Heart left ventricle (tissue), 16 donors: ENCODE results near the gene ZNF394. TPM values are rescaled to one million over a fixed set of nuclear protein-coding genes. Genes with fewer than 3 reads are reported as not detected.
"Not testable (repeated sequence)": the region's sequence is repeated elsewhere in the genome, so short reads cannot be mapped to it uniquely, and the experiment has no call there.

Experiments
- ATAC-seq, 4 donors: fragments of 200-7000 bp; cut with Tn5 transposase; one replicate each; pipeline ENCODE4 v1.9.1; 2020 to 2022; ENCODE audit warnings: moderate library complexity in 4 of 4, mild to moderate bottlenecking in 3 of 4, moderate number of reproducible peaks in 1 of 4
- DNase-seq, 5 donors: peaks; one replicate each; pipeline ENCODE4 v3.0.0-alpha.2; 2020
- H3K27ac ChIP-seq, 12 donors: fragments of 200-600 bp; sonication (generic) in 4 of 12; one replicate each; pipeline versions ENCODE4 v1.5.0 to v1.8.0; 2016 to 2022; ENCODE audit warnings: mild to moderate bottlenecking in 2 of 12
- H3K27me3 ChIP-seq, 9 donors: fragments of 200-600 bp; sonication (generic) in 2 of 9; one replicate each; pipeline versions ENCODE4 v1.5.1 to v1.8.0; 2016 to 2022; ENCODE audit warnings: mild to moderate bottlenecking in 3 of 9
- H3K36me3 ChIP-seq, 9 donors: fragments of 200-600 bp; sonication (generic) in 2 of 9; one replicate each; pipeline versions ENCODE4 v1.5.0 to v1.8.0; 2018 to 2022; ENCODE audit warnings: mild to moderate bottlenecking in 2 of 9
- H3K4me1 ChIP-seq, 12 donors: fragments of 200-600 bp; sonication (generic) in 4 of 12; one replicate each; pipeline versions ENCODE4 v1.5.0 to v1.8.0; 2016 to 2022; ENCODE audit warnings: mild to moderate bottlenecking in 3 of 12
- H3K4me3 ChIP-seq, 12 donors: fragments of 200-600 bp; sonication (generic) in 4 of 12; one replicate each; pipeline versions ENCODE4 v1.5.0 to v1.8.0; 2017 to 2022; ENCODE audit warnings: mild to moderate bottlenecking in 9 of 12, moderate library complexity in 4 of 12
- H3K9me3 ChIP-seq, 12 donors: fragments of 200-600 bp; sonication (generic) in 4 of 12; one replicate each; pipeline versions ENCODE4 v1.5.0 to v1.8.0; 2016 to 2022; ENCODE audit warnings: mild to moderate bottlenecking in 1 of 12
- POLR2A ChIP-seq, 2 donors: fragments of 450-650 bp; IDR thresholded peaks; one replicate each; pipeline ENCODE4 v1.6.1; 2017; ENCODE audit warnings: antibody characterized with exemption in 2 of 2, mild to moderate bottlenecking in 2 of 2, moderate library complexity in 2 of 2
- WGBS, 4 donors: extraction: QIAGEN DNeasy Blood & Tissue Kit in 2 of 4; methylation state at CpG; one replicate each; pipeline versions ENCODE4 v1.1.5 to v1.1.7; 2013 to 2018; 5-methylcytosine and 5-hydroxymethylcytosine counted together
- intact Hi-C, 10 donors: fragments of 100-400 bp; cut with DNase I; formaldehyde crosslinking; loops; one replicate each; pipeline versions ENCODE4 v1.11.1 to v1.14.2; 2022
- long read RNA-seq, 3 donors: library from polyadenylated mRNA; unstranded; transcript quantifications; one replicate each; pipeline ENCODE4 v2.0.0, GENCODE V29; 2020 to 2021
- polyA plus RNA-seq, 2 donors: library from polyadenylated mRNA; stranded (reverse); fragments of 200-250 nt; gene quantifications; one replicate each; pipeline ENCODE4 v1.2.3, GENCODE V29; 2013
- total RNA-seq, 9 donors: library from RNA; depleted of rRNA in 2 of 9; stranded (reverse); fragments of >200 nt in 2 of 9; fragmentation: NEBNext Ultra II Directional in 3 of 9; extraction: Animal tissue kit (Norgen Biotek cat#: 25700) in 3 of 9; gene quantifications; one replicate each; pipeline versions ENCODE4 v1.1.0 to v1.2.4, GENCODE V29; 2016 to 2023
- TF ChIP-seq, protein P1 (sequence below), 12 donors: fragments of 200-600 bp; sonication (generic) in 4 of 12; IDR thresholded peaks; one replicate each; pipeline versions ENCODE4 v1.5.0 to v1.8.0; 2018 to 2022; ENCODE audit warnings: antibody characterized with exemption in 12 of 12, mild to moderate bottlenecking in 5 of 12
- donor health status: ischemic (EF 13 %, LVEDD 7.1; RV severe dilation, severe dysfunction).
- donor health status: healthy with polysubstance abuse.
- donor health status: DM: no; HTN: yes; CAD: no.
- donor health status: DM: no; HTN: no; CAD: no.
- donor health status: ischemic (EF 25% LVEDD 6.9; RV normal size, moderate dysfunction).
- donor health status: ischemic (EF 25% LVEDD 5.7; RV mildly dilated, moderate dysfunction).
- donor health status: healthy.
- donor health status: DM: yes; HTN: yes; CAD: no.
- donor health status: ischemic (EF 35%, LVEDD 5.7; RV mildly dilated, moderate dysfunction).
- donor health status: nonischemic (EF 11% LVEDD 7.7; RV severe dilation, severe dysfunction).
- donor health status: DM: yes; HTN: yes; CAD: no.
- donor health status: PGD.
- donor health status: ischemic (EF 29% LVEDD 5.4; RV normal size, mild dysfunction).
- donor health status: nonischemic (EF 23%, LVEDD 6.1; RV moderate dilation, normal function).

ZNF394 gene
- total RNA-seq (10 to 100 TPM; 12.4 to 23.0 (median 15.2) TPM), polyA plus RNA-seq (10 to 100 TPM; 13.9 to 16.0 TPM)
- long read RNA-seq, donor 1, transcript ZNF394-201 (3 exons, 2,179 nt) = major isoform, 31 of 36 reads
- long read RNA-seq, donor 1, partial matches to known transcripts = 0 of 36 reads
- long read RNA-seq, donor 1, other reads (novel, unspliced or antisense) = 4 of 36 reads
- long read RNA-seq, donor 2, transcript ZNF394-203 (2 exons, 2,017 nt) = minor isoform, 5 of 153 reads
- long read RNA-seq, donor 2, transcript ZNF394-201 (3 exons, 2,179 nt) = major isoform, 141 of 153 reads
- long read RNA-seq, donor 2, partial matches to known transcripts = 2 of 153 reads
- long read RNA-seq, donor 2, other reads (novel, unspliced or antisense) = 4 of 153 reads
- long read RNA-seq, donor 3, transcript ZNF394-201 (3 exons, 2,179 nt) = major isoform, 16 of 18 reads
- long read RNA-seq, donor 3, partial matches to known transcripts = 0 of 18 reads
- long read RNA-seq, donor 3, other reads (novel, unspliced or antisense) = 0 of 18 reads

DNA sequence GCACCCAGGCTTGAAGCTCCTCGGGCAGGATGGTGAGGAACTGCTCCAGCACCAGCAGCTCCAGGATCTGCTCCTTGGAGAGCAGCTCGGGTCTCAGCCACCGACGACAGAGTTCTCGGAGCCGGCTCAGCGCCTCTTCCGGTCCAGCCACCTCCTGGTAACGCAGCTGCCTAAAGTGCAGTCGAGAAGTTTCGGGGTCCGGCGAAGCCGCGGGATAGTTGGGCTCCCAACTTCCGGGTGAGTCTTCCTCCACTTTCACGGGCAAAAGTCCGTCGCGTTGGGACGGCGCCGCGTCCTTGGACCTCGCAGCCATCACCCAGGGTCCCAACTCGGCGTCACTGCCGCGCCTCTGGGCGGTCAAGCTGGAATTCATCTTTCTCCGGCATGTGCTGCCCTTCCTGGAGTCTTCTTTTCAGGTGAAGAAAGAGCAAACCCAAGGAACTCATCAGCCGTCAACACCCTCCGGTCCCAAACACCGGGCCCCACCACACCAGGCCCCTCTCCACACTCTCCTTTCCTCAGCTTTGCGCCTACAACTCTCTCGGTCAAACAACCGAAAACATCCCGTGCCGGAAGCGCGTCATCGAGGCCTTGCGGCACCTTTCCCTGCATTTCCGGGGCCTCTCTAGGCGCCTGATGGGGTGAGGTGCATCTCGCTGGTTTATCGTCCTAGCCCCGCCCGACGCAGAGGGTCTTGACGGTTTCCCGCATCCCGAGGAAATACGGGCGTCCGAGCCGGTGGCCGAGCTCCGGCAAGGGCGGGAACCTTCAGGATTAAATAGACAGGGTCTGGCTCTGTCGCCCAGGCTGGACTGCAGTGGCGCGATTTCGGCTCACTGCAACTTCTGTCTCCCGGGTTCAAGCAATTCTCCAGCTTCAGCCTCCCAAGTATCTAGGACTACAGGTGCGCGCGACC is at the start of gene ZNF394:
ZNF394 (minus strand) TSS at position 561 of the 916 bp plus-strand sequence; CDS start at position 373, 188 bp downstream.
- ATAC-seq = peak; percentile 53 to 68 (median 64)
- Histone ChIP-seq H3K27ac (peak within 1 kb of the TSS; percentile 85 to 98 (median 92)), H3K4me1 (peaks cover 12 to 36% (median 28%) of the 10 kb centered on the region in 12 donors), H3K9me3 (peaks cover 0 to 7% (median under 1%) of the 10 kb centered on the region in 12 donors), H3K36me3 (peaks cover under 1 to 38% (median 29%) of the 10 kb centered on the region in 9 donors), H3K27me3 (no peaks in the 10 kb centered on the region), H3K4me3 (peak within 1 kb of the TSS; percentile 61 to 99 (median 82))
- intact Hi-C loops = loop anchor here in 9 of 10 donors (1.0 to 10.0 kb wide), 7 partner anchors 27 to 115 kb away; partner anchors contain the start of genes ZNF655 (in 6 of the 9), FAM200A (in 4 of the 9), ZNF789 (in 2 of the 9) and ATP5MF (in 1 of the 9)
- WGBS, 4 donors = 0 to 1% (median 0%) methylated on average over 55 to 68 of the region's 68 CpGs
- peak; percentile 92 to 94 (median 94) for DNase-seq
- TF ChIP-seq, protein P1, sequence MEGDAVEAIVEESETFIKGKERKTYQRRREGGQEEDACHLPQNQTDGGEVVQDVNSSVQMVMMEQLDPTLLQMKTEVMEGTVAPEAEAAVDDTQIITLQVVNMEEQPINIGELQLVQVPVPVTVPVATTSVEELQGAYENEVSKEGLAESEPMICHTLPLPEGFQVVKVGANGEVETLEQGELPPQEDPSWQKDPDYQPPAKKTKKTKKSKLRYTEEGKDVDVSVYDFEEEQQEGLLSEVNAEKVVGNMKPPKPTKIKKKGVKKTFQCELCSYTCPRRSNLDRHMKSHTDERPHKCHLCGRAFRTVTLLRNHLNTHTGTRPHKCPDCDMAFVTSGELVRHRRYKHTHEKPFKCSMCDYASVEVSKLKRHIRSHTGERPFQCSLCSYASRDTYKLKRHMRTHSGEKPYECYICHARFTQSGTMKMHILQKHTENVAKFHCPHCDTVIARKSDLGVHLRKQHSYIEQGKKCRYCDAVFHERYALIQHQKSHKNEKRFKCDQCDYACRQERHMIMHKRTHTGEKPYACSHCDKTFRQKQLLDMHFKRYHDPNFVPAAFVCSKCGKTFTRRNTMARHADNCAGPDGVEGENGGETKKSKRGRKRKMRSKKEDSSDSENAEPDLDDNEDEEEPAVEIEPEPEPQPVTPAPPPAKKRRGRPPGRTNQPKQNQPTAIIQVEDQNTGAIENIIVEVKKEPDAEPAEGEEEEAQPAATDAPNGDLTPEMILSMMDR (IDR thresholded peaks at IDR 0.05) = peak in 3 of 12 donors; percentile 2 to 6 (median 4)
- TF ChIP-seq POLR2A (IDR thresholded peaks at IDR 0.05) = peak in 1 of 2 donors; percentile 57

DNA sequence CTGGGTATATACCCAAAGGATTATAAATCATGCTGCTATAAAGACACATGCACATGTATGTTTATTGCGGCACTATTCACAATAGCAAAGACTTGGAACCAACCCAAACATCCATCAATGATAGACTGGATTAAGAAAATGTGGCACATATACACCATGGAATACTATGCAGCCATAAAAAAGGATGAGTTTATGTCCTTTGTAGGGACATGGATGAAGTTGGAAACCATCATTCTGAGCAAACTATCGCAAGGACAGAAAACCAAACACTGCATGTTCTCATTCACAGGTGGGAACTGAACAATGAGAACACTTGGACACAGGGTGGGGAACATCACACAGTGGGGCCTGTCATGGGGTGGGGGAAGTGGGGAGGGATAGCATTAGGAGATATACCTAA is 49.5 kb upstream of the ZNF394 start:
- Histone ChIP-seq H3K36me3 (peaks cover 0 to 31% (median 14%) of the 10 kb centered on the region in 9 donors), H3K9me3 (peaks cover 0 to 42% (median 2%) of the 10 kb centered on the region in 12 donors), H3K4me1 (peaks cover 0 to 25% (median 13%) of the 10 kb centered on the region in 12 donors)
- intact Hi-C loops, H3K27me3 ChIP-seq, H3K27ac ChIP-seq, DNase-seq, ATAC-seq, H3K4me3 ChIP-seq: not testable (repeated sequence)
- 97 to 100% (median 100%) methylated on average over 1 to 2 of the region's 2 CpGs for WGBS, 4 donors

DNA sequence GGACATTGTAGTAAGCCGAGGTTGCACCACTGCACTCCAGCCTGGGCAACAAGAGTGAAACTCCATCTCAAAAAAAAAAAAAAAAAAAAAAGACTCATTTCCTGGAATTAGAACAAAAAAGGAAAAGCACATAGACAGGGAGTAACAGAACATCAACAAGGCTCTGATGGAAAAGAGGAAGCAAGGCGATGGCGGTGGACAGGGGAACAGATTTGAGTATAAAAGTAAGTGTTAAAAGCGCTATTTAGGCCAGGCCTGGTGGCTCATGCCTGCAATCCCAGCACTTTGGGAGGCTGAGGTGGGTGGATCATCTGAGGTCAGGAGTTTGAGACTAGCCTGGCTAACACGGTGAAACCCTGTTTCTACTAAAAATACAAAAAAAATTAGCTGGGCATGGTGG is 45.2 kb upstream of the ZNF394 start:
- Histone ChIP-seq H3K36me3 (peaks cover 0 to 27% (median 11%) of the 10 kb centered on the region in 9 donors), H3K9me3 (peaks cover 0 to 81% (median 18%) of the 10 kb centered on the region in 12 donors)
- H3K4me1 ChIP-seq, H3K27me3 ChIP-seq, H3K27ac ChIP-seq, intact Hi-C loops, ATAC-seq, DNase-seq, H3K4me3 ChIP-seq: not testable (repeated sequence)
- 96 to 98% (median 98%) methylated on average over 5 of the region's 5 CpGs for WGBS, 4 donors

DNA sequence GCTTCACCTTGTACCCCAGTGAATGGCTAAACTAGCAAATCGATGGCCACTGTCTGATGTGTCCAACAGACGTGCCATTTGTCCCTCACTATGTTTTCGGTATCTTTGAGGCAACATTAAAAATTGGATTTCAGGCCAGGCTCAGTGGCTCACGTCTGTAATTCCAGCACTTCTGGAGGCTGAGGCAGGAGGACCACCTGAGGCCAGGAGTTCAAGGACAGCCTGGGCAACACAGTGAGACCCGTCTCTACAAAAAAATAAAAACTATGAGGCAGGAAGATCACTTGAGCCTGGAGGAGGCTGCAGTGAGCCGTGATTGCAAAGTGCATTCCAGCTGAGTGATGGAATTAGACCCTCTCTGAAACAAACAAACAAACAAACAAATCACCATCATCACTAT is 43.8 kb upstream of the ZNF394 start:
- Histone ChIP-seq H3K4me3 (no peak overlapping the region), H3K9me3 (peaks cover 0 to 91% (median 22%) of the 10 kb centered on the region in 12 donors), H3K4me1 (no peaks in the 10 kb centered on the region), H3K27ac (no peak overlapping the region), H3K36me3 (peaks cover 0 to 24% (median 11%) of the 10 kb centered on the region in 9 donors), H3K27me3 (no peaks in the 10 kb centered on the region)
- ATAC-seq (no peak), DNase-seq (no peak)
- intact Hi-C loops = no loop called here
- WGBS, 4 donors = 94 to 100% (median 96%) methylated on average over 6 of the region's 6 CpGs
- no peak for TF ChIP-seq POLR2A (IDR thresholded peaks at IDR 0.05)
- TF ChIP-seq, protein P1 (IDR thresholded peaks at IDR 0.05) = no peak
